Kidney epithelial cell (primary cell): Measurements from ENCODE around the gene LRRC55. TPM values are rescaled to one million over a fixed set of nuclear protein-coding genes. Genes with fewer than 3 reads are reported as not detected.

Experiments
- DNase-seq: peaks from one replicate; pipeline ENCODE4 v3.0.0-alpha.2; 2010; ENCODE audit warnings: low read depth
- H3K27me3 ChIP-seq: 2 replicates; pipeline ENCODE4 v1.6.0; 2011; ENCODE audit warnings: low read length; ENCODE audit not compliant: control insufficient read depth, insufficient read depth
- H3K36me3 ChIP-seq: 2 replicates; pipeline ENCODE4 v1.5.1; 2011; ENCODE audit warnings: low read length; ENCODE audit not compliant: control insufficient read depth, insufficient read depth
- H3K4me3 ChIP-seq: 2 replicates; pipeline ENCODE4 v1.5.1; 2011; ENCODE audit warnings: low read depth, mild to moderate bottlenecking, control low read depth, low read length
- total RNA-seq: library from RNA; depleted of rRNA; stranded (reverse); fragments of >200 nt; gene quantifications from 2 replicates; pipeline ENCODE4 v1.2.3, GENCODE V29; 2015
- TF ChIP-seq, protein P1 (sequence below): IDR thresholded peaks from 2 replicates; pipeline ENCODE4 v1.5.1; 2011; ENCODE audit warnings: mild to moderate bottlenecking, moderate library complexity, low read length, control low read depth, inconsistent platforms; ENCODE audit not compliant: insufficient read depth, poor library complexity, severe bottlenecking

The LRRC55 gene
- total RNA-seq, 1 donor from 2014 or later: 0.04 TPM

DNA sequence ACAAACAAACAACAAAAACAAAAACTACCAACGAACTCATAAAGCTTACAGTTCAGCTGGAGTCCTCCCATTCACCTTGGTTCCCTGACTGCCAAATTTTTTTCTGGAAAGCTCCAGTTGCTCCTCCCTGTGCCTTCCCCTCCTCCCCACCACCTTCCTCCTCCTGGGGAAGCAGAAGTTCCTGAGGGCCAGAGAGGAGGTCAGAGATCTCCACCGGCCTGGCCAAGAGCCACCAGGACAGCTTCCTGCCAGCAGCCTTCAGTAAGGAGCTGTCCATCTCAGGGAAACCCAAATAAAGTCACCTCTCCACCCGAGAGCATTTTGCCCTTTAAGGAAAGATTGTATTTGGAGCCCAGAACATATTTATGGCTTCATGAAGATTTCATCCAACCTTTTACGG lies 35.3 kb downstream of the LRRC55 start:
- no peaks in the 10 kb centered on the region for H3K27me3 ChIP-seq
- H3K36me3 ChIP-seq: no peaks in the 10 kb centered on the region
- no peak overlapping the region for H3K4me3 ChIP-seq
- TF ChIP-seq, protein P1, sequence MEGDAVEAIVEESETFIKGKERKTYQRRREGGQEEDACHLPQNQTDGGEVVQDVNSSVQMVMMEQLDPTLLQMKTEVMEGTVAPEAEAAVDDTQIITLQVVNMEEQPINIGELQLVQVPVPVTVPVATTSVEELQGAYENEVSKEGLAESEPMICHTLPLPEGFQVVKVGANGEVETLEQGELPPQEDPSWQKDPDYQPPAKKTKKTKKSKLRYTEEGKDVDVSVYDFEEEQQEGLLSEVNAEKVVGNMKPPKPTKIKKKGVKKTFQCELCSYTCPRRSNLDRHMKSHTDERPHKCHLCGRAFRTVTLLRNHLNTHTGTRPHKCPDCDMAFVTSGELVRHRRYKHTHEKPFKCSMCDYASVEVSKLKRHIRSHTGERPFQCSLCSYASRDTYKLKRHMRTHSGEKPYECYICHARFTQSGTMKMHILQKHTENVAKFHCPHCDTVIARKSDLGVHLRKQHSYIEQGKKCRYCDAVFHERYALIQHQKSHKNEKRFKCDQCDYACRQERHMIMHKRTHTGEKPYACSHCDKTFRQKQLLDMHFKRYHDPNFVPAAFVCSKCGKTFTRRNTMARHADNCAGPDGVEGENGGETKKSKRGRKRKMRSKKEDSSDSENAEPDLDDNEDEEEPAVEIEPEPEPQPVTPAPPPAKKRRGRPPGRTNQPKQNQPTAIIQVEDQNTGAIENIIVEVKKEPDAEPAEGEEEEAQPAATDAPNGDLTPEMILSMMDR: no peak
- DNase-seq: no peak

DNA sequence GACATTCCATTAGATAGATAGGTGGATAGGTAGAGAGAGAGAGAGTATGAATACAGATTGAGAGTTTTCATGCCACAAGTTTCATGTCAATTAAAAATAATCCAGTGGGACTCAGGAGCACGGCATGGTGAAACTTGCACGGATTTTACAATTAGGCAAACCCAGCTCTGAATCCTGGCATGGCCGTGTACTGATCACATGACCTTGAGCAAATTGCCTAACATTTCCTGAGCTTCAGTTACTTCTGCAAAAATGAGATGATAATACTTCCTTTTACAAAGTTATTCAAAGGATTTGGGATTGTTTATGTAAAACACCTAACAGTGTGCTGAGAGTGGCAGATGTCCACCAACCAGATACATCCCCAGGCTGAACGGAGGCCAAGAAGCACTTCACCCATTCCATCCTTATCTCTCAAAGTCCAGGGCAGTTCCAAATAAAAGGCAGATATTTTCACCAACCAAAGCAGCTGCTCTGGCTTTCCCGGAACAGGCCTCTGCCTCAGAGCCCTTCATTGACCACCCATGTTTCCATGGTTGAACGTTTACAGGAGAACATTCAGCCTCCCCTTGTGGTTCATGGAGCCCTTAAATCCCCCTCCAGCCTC lies 37.4 kb downstream of the LRRC55 start:
- TF ChIP-seq, protein P1: no peak
- DNase-seq: no peak
- no peaks in the 10 kb centered on the region for H3K36me3 ChIP-seq
- no peaks in the 10 kb centered on the region for H3K27me3 ChIP-seq
- H3K4me3 ChIP-seq: no peak overlapping the region

DNA sequence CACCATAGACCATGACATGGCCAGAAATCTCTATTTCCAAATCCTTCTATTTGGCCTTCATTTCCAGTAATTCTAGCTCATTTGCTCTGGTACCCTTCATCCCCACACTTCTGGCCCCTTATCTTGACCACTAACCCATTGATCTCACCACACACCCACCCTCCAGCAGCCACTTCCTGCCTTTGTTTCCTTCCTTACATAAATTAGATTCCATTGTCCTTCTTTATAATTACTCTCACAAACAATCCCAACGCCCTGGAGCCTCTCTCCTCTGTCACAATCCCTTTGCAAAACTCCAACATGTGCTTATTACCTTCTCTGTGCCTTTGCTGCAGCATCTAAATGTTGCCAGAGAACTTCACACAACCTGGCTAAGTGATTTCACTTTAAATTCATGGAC lies 40.5 kb downstream of the LRRC55 start:
- no peaks in the 10 kb centered on the region for H3K36me3 ChIP-seq
- H3K27me3 ChIP-seq: no peaks in the 10 kb centered on the region
- TF ChIP-seq, protein P1: no peak
- no peak overlapping the region for H3K4me3 ChIP-seq
- DNase-seq: no peak

DNA sequence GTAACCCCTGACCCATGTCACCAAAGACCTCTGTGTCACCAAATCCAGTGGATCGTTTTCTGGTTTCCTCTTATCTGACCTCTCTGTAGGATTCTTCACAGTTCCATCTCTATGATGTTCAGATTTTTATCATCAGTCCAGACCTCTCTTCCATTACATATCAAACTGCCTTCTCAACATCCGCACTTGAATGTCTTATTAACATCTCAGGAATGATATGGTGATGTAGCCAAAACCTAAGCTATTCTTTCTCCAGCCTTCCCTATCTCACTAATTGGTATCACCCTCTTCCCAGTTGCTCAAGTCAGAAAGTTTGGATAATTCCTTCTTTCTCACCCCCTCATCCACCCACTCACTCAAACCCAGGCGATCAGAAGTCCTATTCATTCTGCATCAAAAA lies 41.8 kb downstream of the LRRC55 start:
- H3K4me3 ChIP-seq: no peak overlapping the region
- TF ChIP-seq, protein P1: no peak
- DNase-seq: no peak
- no peaks in the 10 kb centered on the region for H3K36me3 ChIP-seq
- no peaks in the 10 kb centered on the region for H3K27me3 ChIP-seq

DNA sequence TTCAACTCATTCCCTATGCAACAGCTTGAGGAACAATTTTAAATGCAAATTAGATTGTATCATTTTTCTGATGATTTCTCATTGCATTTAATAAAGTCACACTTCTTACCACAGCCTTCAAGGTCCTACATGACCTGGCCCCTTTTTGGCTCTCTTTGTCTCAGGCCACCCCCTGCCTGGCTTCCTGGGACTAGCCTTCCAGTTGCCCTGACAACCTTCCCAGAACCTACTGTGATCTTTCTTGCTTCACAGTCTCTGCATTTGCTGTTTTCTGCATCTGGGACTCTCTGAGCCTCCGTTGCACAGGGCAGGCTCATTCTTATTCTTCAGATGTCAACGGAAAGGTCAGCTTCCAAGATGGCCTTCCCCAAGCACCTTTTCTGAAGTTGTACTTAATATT lies 42.4 kb downstream of the LRRC55 start:
- TF ChIP-seq, protein P1: no peak
- DNase-seq: no peak
- H3K36me3 ChIP-seq: no peaks in the 10 kb centered on the region
- no peak overlapping the region for H3K4me3 ChIP-seq
- H3K27me3 ChIP-seq: no peaks in the 10 kb centered on the region

DNA sequence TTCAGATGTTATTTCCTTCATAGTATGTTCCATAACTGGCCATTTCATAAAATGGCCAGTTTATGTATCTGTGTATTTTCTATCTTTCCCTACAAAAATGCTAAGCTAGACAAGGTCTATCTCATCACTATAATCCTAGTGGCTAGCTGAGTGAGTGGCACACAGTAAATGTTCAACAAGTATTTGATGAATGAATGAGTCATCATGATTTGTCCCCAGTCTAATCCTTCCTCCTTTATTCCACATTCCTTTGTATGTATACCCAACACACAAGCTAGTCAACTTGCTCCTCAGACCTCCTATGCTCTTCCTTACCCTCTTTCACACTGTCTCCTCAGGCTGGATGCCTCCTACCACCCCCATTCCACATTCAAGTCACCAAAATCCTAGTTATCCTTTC lies 42.8 kb downstream of the LRRC55 start:
- Histone ChIP-seq H3K4me3 (no peak overlapping the region), H3K27me3 (no peaks in the 10 kb centered on the region), H3K36me3 (no peaks in the 10 kb centered on the region)
- TF ChIP-seq, protein P1: no peak
- DNase-seq: no peak
